NB4 (cell line): Measurements from ENCODE around the gene NR3C2.

Experiments used
- DNase-seq: peaks from one replicate; pipeline ENCODE4 v3.0.0; 2010; ENCODE audit warnings: low read depth
- H3K4me3 ChIP-seq: one replicate; pipeline ENCODE4 v1.5.1; 2011; ENCODE audit warnings: mild to moderate bottlenecking, low read depth, low read length, moderate library complexity
- MYC ChIP-seq: IDR thresholded peaks from 2 replicates; pipeline ENCODE4 v1.6.1; 2011; ENCODE audit warnings: low read depth, low read length
- POLR2A ChIP-seq: IDR thresholded peaks from 2 replicates; pipeline ENCODE4 v1.6.1; 2011; ENCODE audit warnings: mild to moderate bottlenecking; ENCODE audit not compliant: insufficient read length; ENCODE audit errors: extremely low read depth
- TF ChIP-seq, protein P1 (sequence below): IDR thresholded peaks from 2 replicates; pipeline ENCODE4 v1.6.1; 2011; ENCODE audit warnings: low read depth, low read length
- TF ChIP-seq, protein P2 (sequence below): IDR thresholded peaks from one replicate; pipeline ENCODE4 v1.5.1; 2012; ENCODE audit warnings: low read depth, low read length

Gene NR3C2

DNA sequence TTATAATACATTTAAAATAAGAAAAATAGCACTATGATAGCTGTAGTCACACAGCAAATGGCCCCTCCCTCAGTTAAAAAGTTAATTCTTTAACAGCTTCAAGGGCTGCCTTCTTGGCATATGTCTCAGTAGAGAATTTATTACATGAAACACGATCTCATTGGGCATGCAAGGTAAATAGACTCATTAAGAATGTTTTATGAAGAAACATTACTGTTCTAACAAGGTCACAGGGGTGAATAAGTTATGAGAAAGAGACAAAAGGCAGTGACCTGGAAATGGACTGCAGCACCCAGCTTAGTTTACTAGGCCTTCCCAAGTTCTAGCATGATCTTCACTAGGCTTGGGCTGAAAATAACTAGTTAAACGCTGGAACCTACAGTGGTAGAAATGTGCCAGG is 277.7 kb downstream of the NR3C2 start:
- no peak for DNase-seq
- no peak overlapping the region for H3K4me3 ChIP-seq
- TF ChIP-seq, protein P1, sequence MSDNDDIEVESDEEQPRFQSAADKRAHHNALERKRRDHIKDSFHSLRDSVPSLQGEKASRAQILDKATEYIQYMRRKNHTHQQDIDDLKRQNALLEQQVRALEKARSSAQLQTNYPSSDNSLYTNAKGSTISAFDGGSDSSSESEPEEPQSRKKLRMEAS, result no peak
- TF ChIP-seq MYC (no peak), POLR2A (no peak)
- TF ChIP-seq, protein P2, sequence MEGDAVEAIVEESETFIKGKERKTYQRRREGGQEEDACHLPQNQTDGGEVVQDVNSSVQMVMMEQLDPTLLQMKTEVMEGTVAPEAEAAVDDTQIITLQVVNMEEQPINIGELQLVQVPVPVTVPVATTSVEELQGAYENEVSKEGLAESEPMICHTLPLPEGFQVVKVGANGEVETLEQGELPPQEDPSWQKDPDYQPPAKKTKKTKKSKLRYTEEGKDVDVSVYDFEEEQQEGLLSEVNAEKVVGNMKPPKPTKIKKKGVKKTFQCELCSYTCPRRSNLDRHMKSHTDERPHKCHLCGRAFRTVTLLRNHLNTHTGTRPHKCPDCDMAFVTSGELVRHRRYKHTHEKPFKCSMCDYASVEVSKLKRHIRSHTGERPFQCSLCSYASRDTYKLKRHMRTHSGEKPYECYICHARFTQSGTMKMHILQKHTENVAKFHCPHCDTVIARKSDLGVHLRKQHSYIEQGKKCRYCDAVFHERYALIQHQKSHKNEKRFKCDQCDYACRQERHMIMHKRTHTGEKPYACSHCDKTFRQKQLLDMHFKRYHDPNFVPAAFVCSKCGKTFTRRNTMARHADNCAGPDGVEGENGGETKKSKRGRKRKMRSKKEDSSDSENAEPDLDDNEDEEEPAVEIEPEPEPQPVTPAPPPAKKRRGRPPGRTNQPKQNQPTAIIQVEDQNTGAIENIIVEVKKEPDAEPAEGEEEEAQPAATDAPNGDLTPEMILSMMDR, result no peak

DNA sequence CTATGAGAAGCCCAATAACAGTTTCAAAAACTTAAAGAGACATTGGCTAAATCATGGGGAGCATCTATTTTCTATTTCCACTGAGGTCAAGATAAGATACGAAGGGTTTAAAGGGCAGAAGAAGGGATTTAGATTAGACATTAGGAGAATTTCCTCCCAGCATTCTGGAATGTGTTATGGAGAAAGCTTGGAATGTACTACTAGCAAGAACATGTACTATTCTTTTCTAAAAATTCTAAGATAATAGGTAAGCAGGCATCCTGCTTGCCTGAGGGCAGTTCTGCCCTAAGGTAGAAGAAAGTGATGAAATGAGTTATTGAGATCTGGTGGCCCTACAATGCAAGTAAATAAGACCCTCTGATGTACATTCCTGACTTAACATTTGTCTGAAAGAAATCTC is 279.2 kb downstream of the NR3C2 start:
- no peak for DNase-seq
- no peak overlapping the region for H3K4me3 ChIP-seq
- TF ChIP-seq MYC, result no peak
- TF ChIP-seq, protein P1, result no peak
- TF ChIP-seq, protein P2, result no peak
- no peak for TF ChIP-seq POLR2A

DNA sequence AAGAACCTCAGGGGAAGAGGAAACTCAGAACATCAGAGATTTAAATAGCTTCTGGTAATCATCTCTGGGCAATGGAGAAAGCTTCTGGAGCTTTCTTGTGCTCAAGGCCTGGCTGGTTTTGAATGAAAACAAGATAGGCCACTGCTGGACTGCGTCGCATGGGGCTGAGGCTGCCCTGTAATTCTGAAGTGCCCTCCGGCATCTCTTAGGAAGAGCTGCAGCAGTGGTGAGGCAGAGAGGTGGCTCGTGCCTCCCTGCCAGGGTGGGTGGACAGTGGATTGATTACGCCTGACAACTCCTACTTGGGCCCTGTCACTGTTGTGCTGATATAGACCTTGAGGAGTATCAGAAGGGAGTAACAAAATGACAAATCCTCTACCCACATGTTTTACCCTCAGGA is 279.7 kb downstream of the NR3C2 start:
- TF ChIP-seq, protein P2, result no peak
- TF ChIP-seq, protein P1, result no peak
- TF ChIP-seq MYC (no peak), POLR2A (no peak)
- no peak overlapping the region for H3K4me3 ChIP-seq
- no peak for DNase-seq

DNA sequence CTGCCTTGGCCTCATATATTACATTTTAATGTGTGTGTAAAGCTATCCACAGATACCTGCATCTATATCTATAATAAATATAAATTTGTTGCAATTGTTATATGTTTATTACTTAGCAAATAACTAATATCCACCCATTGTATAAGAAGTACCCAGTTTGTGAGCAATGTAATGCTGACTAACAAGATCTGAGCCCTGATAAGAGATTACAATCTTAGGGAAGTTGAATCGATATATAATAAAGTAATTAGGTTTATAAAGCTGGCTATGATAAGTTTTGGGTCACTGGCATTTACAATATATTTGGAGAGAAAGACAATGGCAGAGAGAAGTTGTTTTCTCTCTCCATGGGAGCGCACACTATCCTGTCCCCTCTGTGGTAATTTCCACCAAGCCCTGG is 280.6 kb downstream of the NR3C2 start:
- DNase-seq, result no peak
- H3K4me3 ChIP-seq, result no peak overlapping the region
- no peak for TF ChIP-seq MYC

DNA sequence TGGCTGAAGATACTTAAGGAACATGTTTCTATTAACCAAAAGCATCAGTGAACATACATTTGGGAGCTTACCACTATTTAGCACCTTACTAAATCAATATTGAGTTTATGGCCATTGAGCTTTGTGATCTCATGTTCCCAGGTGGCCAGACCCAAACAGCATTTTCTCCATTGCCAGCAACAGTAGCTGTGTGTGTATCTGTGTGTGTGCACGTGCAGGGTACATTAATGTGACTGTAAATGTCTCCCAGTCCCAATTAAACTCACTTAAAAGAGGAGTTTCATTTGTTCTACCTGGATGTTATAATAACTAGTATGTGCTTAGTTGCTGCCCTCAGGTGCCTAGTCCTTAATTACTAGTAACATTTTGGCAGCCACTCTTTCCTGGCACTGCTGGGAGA is 282.4 kb downstream of the NR3C2 start:
- DNase-seq, result no peak
- TF ChIP-seq, protein P1, result no peak
- TF ChIP-seq POLR2A (no peak), MYC (no peak)
- TF ChIP-seq, protein P2, result no peak

DNA sequence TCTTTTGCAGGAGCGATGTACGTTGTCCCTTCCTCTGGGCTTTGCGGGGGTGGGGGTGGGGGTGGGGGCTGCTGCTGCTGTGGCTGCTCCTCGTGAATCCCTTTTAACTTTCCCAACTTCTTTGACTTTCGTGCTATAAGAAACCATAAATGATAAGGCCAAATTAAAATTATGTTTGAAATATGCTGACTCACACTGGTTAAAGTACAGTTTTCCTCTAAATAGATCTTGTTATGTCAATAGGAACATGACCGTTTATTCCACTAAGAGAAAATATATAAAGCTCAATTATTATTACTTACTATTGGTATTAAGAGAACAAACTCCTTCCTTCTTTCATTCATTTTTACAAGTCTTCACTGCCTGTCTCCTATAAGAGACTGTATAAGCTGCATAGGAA is 287.4 kb downstream of the NR3C2 start:
- no peak overlapping the region for H3K4me3 ChIP-seq
- DNase-seq, result no peak
- TF ChIP-seq, protein P2, result no peak
- TF ChIP-seq MYC (no peak), POLR2A (no peak)
- TF ChIP-seq, protein P1, result no peak

More for the DNA sequence above, 282.4 kb downstream of the NR3C2 start:
- no peak overlapping the region for H3K4me3 ChIP-seq
